Cardiac septum (tissue), 1 donor: ENCODE measurements around the gene TRHDE. TPM values are rescaled to one million over a fixed set of nuclear protein-coding genes. Genes with fewer than 3 reads are reported as not detected.

Experiments
- DNase-seq: peaks from one replicate; pipeline ENCODE4 v3.0.0-alpha.2; 2020; ENCODE audit warnings: low spot score
- intact Hi-C: fragments of 100-400 bp; cut with DNase I; formaldehyde crosslinking; loops from one replicate; pipeline ENCODE4 v1.14.0; 2022
- total RNA-seq: library from RNA; stranded (reverse); fragmentation: NEBNext Ultra II Directional; extraction: Animal tissue kit (Norgen Biotek cat#: 25700); gene quantifications from one replicate; pipeline ENCODE4 v1.2.1, GENCODE V29; 2021
- donor health status: DM: no; HTN: no; CAD: no.

Gene TRHDE
- total RNA-seq, 1 donor from 2014 or later: 0.30 TPM

DNA sequence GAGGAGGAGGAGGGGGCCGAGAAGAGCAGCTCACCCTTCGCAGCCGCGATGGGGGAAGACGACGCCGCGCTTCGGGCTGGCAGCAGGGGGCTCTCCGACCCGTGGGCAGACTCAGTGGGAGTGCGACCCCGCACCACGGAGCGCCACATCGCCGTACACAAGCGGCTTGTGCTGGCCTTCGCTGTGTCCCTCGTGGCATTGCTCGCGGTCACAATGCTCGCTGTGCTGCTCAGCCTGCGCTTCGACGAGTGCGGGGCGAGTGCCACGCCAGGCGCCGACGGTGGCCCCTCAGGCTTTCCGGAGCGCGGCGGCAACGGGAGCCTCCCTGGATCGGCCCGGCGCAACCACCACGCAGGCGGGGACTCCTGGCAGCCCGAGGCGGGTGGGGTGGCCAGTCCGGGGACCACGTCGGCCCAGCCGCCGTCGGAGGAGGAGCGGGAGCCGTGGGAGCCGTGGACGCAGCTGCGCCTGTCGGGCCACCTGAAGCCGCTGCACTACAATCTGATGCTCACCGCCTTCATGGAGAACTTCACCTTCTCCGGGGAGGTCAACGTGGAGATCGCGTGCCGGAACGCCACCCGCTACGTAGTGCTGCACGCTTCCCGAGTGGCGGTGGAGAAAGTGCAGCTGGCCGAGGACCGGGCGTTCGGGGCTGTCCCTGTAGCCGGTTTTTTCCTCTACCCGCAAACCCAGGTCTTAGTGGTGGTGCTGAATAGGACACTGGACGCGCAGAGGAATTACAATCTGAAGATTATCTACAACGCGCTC lies 745 bp downstream of the TRHDE start:
- intact Hi-C loops: no loop called here
- DNase-seq: no peak

GRCh38 chr12:72273499-72273837 lies 1.3 kb downstream of the TRHDE start:
- intact Hi-C loops: no loop called here
- no peak for DNase-seq

DNA sequence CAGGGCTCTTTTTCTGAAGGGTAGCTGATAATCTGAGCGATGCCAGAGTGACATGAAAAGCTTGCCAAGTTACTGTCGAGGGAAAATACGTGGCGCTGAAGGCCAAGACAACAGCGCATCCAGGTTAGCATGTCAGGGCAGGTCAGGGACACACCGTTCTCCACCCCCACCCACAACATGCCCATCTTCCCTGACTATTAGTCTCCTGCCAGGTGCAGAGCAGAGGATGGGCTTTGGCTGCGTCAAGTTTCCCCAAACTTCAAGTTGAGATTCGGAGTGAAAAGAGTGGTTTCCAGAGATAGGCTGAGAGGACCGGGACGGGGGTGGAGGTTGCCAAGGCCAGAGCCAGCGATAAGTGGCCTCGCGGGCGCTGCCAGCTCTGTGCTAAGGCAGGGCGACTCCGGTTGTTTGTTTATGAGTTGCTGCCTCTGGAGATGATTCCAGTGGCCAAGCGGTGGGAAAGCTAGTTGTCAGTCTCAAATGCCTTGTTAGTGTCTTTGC lies 1.7 kb downstream of the TRHDE start:
- DNase-seq: no peak
- intact Hi-C loops: no loop called here

- intact Hi-C loops: no loop called here
- DNase-seq: no peak
These were observed 2.8 kb downstream of the TRHDE start for GRCh38 chr12:72274931-72275330.

- DNase-seq: no peak
- intact Hi-C loops: no loop called here
These were observed 3.4 kb downstream of the TRHDE start for GRCh38 chr12:72275526-72275925.

GRCh38 chr12:72276181-72276805 lies 4.1 kb downstream of the TRHDE start:
- intact Hi-C loops: no loop called here
- no peak for DNase-seq

DNA sequence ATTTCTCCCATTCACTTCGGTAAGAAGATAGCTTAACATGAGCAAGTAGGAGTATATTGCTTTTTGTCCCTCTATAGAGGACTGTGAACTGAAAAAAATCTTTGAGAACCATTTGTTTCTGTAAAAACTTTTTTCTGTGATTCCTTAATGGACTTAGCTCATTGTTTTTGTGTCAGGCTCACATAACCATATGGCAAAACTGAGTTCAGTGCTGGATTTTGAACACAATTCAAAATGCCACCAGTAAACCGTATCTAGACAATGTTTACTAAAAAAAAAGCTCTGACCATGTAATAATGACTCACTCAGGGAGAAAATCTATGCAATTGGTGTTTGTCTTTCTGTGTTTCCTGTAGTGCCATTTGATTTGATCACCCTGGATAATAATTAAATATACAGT lies 5.2 kb downstream of the TRHDE start:
- intact Hi-C loops: no loop called here
- no peak for DNase-seq

GRCh38 chr12:72278894-72279293 lies 6.7 kb downstream of the TRHDE start:
- no peak for DNase-seq
- intact Hi-C loops: no loop called here

DNA sequence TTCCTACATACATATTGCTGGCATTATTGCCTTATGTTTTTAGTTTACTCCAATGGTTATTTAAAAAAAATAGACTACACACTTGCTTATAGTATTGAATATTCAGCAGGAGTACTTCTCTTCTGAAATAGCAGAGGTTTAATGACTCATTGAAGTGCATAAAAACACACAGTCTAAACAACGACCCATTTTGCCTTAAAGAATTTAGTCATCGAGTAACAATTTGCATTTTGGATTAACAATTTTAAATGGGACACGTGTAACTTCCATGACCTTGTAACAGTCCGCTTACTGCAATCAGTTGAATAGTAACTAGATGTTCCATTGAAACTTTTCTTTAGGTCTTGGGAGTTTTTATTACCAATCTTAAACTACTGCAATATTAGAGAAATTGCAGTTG lies 9.0 kb downstream of the TRHDE start:
- intact Hi-C loops: no loop called here

GRCh38 chr12:72282721-72283120 lies 10.6 kb downstream of the TRHDE start:
- intact Hi-C loops: no loop called here
- no peak for DNase-seq

More for the DNA sequence above, 9.0 kb downstream of the TRHDE start:
- DNase-seq: no peak

DNA sequence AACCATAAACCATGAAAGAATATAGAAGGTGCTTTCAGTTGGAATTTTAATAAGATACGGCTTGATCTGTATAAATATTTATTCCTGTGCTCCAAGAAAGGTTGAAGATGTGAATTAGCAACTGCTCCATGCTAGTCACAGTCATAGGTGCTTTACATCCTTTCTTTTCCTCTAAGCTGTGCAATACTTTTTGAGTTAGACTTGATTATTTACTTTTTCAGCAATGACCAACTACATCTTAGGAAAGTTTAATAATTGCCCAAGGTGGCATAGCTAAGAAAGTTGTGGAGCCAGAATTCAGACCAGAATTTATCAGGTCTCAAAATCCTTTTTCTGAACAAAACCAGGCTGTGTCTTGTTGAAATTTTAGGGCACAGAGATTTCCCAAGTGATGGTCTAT lies 13.7 kb downstream of the TRHDE start:
- DNase-seq: no peak
- intact Hi-C loops: no loop called here

DNA sequence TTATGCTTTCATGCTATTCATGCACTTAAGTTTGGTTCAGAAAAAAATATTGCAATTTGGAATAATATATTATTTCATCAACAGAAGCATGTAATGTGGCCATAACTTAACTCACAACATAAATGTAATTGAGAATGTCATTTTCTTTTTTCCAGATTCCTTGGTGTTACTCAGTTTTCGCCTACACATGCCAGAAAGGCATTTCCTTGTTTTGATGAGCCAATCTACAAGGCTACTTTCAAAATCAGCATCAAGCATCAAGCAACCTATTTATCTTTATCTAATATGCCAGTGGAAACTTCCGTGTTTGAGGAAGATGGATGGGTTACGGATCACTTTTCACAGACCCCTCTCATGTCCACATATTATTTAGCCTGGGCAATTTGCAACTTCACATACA lies 14.4 kb downstream of the TRHDE start:
- intact Hi-C loops: no loop called here

GRCh38 chr12:72288436-72288835 lies 16.3 kb downstream of the TRHDE start:
- intact Hi-C loops: no loop called here
- DNase-seq: no peak

More for the DNA sequence above, 14.4 kb downstream of the TRHDE start:
- no peak for DNase-seq

GRCh38 chr12:72288911-72289310 lies 16.7 kb downstream of the TRHDE start:
- intact Hi-C loops: no loop called here
- no peak for DNase-seq

GRCh38 chr12:72289633-72290032 lies 17.5 kb downstream of the TRHDE start:
- DNase-seq: no peak
- intact Hi-C loops: no loop called here

GRCh38 chr12:72291175-72291574 lies 19.0 kb downstream of the TRHDE start:
- DNase-seq: no peak
- intact Hi-C loops: no loop called here

DNA sequence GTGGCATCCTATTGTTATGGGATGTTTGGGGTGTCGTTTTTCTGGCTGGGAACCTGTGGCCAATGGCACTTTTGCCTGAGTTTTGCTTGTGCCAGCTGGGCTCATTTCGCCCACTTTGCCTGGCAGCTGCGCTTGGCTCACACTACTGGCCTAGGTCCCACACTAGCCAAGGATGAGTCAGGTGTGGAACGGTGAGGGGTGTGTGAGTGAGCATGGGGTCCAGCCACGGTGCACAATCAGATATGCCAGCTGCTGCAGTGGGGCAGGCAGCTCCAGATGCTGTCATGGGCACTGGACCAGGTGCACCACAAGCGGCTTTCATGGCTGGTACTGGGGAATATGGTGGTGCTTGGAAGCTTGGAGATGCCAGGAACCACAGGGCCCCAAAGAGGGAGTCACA lies 21.5 kb downstream of the TRHDE start:
- no peak for DNase-seq
- intact Hi-C loops: no loop called here

- no peak for DNase-seq
- intact Hi-C loops: no loop called here
These were observed 22.9 kb downstream of the TRHDE start for GRCh38 chr12:72295101-72295500.

- intact Hi-C loops: no loop called here
- DNase-seq: no peak
These were observed 23.6 kb downstream of the TRHDE start for GRCh38 chr12:72295744-72296143.

GRCh38 chr12:72296389-72296788 lies 24.2 kb downstream of the TRHDE start:
- intact Hi-C loops: no loop called here
- no peak for DNase-seq

GRCh38 chr12:72297666-72298065 lies 25.5 kb downstream of the TRHDE start:
- intact Hi-C loops: no loop called here
- DNase-seq: no peak
